DMS153 treated with DMSO at 0.1 percent for 48 hours (cell line): ENCODE data around the gene CMPK2.

ENCODE experiments used
- DNase-seq: peaks from one replicate; lab custom pipeline; 2025; ENCODE audit not compliant: unreplicated experiment; lab: John Stamatoyannopoulos, UW

Gene CMPK2

GRCh38 chr2:6812857-6813530 lies 52.7 kb downstream of the CMPK2 start:
- no peak for DNase-seq

GRCh38 chr2:6810961-6811360 lies 54.7 kb downstream of the CMPK2 start:
- DNase-seq = no peak

- DNase-seq = no peak
These were observed 57.3 kb downstream of the CMPK2 start for GRCh38 chr2:6808426-6808825.

- no peak for DNase-seq
These were observed 59.1 kb downstream of the CMPK2 start for GRCh38 chr2:6806604-6807003.

GRCh38 chr2:6800553-6800952 lies 65.2 kb downstream of the CMPK2 start:
- no peak for DNase-seq
